VCaP (cell line): Measurements from ENCODE around the gene CAMSAP1.

Experiments
- H3K27ac ChIP-seq: fragments of 450-650 bp; 2 replicates; pipeline ENCODE4 v1.5.1; 2017
- TF ChIP-seq, protein P1 (sequence below): fragments of 450-650 bp; conservative IDR thresholded peaks from 2 replicates; pipeline ENCODE4 v1.5.1; 2017; ENCODE audit warnings: mild to moderate bottlenecking, moderate library complexity

Gene CAMSAP1

DNA sequence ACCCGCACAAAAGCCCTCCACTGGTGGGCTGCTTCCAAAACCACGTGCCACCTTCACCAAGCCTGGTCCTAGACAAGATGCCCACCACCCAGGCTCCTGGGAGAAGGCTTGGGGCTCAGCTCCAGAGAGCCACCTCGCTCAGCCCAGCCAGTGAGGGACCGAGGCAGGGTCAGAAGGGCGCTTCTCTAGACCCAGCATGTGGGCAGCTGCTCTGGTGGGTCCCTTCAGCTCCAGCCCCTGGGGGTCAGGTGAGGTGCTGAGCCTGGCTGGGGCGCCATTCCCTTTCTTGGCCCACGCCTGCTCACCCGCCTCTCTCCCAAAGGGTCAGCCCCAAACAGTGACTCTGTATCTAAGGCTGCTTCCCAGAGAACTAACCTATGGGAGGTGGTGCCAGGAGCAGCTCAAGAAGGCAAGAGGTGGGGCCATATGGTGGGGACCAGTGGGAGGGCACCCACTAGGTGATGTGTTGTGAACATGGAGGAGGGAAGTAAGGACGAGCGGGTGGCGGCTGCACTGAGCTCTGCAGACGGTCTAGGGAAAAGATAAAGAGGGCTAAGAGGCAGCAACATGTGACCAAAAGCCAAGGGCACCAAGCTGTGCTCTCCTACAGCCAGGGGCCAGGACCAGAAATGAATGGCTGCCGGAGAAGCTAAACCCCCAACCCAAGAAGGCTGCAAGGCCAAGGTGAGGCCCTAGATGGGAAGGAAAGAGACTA is 79.3 kb downstream of the CAMSAP1 start:
- TF ChIP-seq, protein P1, sequence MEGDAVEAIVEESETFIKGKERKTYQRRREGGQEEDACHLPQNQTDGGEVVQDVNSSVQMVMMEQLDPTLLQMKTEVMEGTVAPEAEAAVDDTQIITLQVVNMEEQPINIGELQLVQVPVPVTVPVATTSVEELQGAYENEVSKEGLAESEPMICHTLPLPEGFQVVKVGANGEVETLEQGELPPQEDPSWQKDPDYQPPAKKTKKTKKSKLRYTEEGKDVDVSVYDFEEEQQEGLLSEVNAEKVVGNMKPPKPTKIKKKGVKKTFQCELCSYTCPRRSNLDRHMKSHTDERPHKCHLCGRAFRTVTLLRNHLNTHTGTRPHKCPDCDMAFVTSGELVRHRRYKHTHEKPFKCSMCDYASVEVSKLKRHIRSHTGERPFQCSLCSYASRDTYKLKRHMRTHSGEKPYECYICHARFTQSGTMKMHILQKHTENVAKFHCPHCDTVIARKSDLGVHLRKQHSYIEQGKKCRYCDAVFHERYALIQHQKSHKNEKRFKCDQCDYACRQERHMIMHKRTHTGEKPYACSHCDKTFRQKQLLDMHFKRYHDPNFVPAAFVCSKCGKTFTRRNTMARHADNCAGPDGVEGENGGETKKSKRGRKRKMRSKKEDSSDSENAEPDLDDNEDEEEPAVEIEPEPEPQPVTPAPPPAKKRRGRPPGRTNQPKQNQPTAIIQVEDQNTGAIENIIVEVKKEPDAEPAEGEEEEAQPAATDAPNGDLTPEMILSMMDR, result no peak

DNA sequence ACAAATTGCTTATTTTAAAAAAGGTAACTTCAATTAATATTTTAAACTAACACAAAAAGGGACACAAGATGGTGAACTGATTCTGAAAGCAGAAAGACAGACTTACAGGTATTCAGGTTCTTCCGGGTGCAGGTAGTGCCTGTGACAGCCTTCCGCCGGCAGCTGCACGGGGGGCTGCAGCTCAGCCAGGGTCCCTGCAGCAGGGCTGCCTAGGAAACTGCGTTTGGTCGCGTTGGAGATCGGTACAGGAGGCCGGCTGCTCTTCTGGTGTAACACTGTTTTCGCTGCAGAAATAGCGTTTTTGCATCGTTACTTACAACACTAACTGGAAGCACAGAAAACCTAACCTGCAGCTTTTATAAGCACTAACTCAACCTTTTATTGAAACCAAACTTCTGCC is 80.0 kb downstream of the CAMSAP1 start:
- H3K27ac ChIP-seq, result peak overlapping the region; percentile 75
- TF ChIP-seq, protein P1, result no peak

More for the DNA sequence above, 79.3 kb downstream of the CAMSAP1 start:
- peak overlapping the region; percentile 75 for H3K27ac ChIP-seq

DNA sequence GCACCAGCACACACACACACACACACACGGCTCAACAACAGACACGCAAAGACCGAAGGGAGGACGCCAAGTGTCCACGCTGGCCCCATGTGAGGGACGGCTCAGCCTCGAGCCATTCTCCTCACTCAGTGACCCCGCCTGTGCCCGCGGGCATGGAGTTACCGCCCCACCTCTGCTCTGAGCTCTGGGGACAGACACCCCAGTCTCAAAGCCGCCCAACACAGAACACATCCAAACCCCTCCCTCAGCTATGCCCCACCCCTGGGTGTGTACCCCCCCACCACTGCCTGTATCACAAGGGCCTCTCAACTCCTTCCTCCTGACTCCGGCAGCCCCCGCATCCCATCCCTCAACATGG is 81.2 kb downstream of the CAMSAP1 start:
- H3K27ac ChIP-seq, result peak overlapping the region; percentile 75
- TF ChIP-seq, protein P1, result no peak

DNA sequence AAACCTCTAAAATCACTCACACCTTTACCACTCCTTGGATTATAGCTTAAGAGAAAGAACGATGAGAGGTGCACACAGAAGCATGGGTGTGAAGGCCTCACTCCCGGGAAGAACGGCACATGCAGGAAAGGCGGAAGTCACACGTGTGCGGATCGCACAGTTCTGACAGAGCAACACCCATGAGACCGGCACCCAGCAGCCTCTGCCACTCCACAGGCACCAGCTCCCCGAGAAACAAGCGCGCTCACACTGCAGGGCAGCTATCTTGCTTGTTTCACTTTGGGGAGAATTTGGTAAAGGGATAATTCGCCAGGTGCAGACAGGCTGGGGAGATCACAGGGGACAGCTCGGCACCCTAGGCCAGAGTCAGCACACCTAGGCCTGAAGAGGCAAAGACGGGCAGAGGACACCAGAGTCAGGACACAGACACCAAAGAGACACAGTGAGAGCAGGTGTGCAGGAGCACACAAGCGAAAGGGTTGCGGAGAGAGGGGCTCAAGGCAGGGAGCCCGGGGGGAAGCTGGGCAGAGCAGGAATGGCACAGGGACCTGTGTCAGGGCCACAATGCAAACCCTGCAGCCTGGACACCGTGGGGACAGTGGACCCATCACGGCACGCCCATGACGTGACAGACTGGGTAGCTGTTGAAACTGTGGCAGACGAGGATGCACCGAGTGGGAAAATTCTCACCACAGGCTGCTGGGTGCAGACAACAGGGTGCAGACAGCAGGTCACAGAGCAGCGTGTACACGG is 81.7 kb downstream of the CAMSAP1 start:
- H3K27ac ChIP-seq, result peak overlapping the region; percentile 75; the same call in 1 of the 2 replicates

DNA sequence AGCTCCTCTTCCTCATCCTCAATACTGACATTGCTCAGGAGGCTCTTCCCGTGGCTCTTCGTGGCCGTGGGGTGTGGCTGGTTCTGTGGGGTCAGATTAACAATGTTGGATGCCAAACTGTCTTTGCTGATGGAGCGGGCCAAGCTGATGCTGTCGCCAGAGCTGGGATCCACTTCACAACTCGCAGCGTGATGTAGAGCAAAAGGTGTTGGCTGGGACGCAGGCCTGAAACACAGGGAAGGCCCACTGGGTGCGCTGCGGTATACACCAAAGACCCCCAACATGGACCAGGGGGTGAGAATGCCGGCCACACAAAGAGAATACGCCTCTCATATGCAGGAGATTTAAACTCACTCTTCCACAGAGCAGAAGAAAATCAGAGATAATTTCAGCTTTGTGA is 84.3 kb downstream of the CAMSAP1 start:
- TF ChIP-seq, protein P1, result no peak

More for the DNA sequence above, 81.7 kb downstream of the CAMSAP1 start:
- TF ChIP-seq, protein P1, result no peak

DNA sequence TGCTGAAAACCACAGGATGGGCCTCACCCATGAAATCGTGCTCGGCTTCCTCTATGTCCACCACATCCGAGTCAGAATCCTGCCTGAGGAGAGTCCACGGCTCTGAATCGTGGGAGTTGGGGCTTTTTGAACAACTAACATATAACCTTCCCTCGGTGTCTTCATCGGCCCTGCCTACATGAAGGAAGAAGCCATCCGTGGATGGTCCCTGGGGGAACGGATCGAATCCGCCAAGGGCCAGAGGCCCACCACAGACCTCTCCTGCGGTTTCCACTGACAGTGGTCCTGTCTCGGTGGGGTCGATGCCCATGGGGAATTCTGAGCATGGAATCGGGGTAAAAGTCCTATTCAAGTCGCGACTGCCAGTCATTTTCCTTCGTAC is 85.0 kb downstream of the CAMSAP1 start:
- TF ChIP-seq, protein P1, result no peak
- H3K27ac ChIP-seq, result no peak overlapping the region

More for the DNA sequence above, 84.3 kb downstream of the CAMSAP1 start:
- no peak overlapping the region for H3K27ac ChIP-seq

DNA sequence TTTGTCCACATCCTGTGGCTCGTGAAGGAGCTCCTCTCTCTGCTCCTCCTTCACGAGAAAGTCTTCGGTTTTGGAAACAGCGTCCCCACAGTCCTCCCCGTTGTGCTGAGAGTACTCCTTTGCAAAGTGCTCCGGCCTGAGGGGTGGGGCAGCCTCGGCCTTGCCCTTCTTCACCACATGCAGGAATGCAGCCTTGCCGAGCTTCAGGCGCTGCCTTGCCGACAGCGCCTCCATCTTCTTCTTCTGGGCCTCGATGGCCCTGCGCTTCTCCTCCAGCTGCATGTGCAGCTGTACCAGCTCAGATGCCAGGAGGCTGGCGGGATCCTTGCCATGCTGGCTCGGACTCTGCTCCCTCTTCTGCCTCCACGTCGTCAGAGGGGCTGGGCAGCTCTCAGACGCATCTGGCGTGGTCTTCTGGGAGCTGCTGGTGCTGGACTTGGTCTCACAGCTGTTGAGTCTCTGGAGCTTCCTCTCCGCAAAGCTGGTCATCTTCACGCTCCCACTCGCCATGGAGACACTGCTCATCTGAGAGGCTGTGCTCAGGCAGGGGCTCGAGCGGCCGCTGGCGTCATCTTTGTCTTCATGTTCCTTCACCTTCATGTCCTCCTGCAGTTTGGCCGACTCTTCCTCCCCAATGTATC is 85.5 kb downstream of the CAMSAP1 start:
- TF ChIP-seq, protein P1, result no peak
- H3K27ac ChIP-seq, result no peak overlapping the region
